ENCODE results near the gene TPST2. TPM values are rescaled to one million over a fixed set of nuclear protein-coding genes. Genes with fewer than 3 reads are reported as not detected.

The TPST2 gene
- total RNA-seq, 1 donor from 2014 or later: 30.0 TPM

DNA sequence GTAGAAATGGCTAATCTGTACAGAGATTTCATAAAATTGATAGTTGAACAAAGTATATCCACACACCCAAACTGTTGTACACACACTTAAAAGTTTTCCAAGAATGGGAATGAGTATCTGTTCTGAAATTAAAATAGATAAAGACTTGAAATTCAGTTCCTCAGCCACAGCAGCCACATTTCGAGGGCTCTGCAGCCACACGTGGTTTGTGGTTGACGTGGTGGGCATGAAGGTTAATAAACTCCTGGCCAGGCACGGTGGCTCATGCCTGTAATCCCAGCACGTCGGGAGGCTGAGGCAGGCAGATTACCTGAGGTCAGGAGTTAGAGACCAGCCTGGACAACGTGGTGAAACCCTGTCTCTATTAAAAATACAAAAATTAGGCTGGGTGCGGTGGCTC lies 24.0 kb downstream of the TPST2 start:
- H3K4me1 Mint-ChIP-seq: peaks cover 33% of the 10 kb centered on the region
- intact Hi-C loops (cut with micrococcal nuclease): no loop called here
- H3K27ac Mint-ChIP-seq: no peak overlapping the region
- no peaks in the 10 kb centered on the region for H3K27me3 Mint-ChIP-seq
- no peak overlapping the region for H3K4me3 Mint-ChIP-seq
- peaks cover 18% of the 10 kb centered on the region for H3K36me3 Mint-ChIP-seq (ENCODE audit: low read depth)
- H3K9me3 Mint-ChIP-seq: no peaks in the 10 kb centered on the region
- DNase-seq: no peak

- H3K27ac Mint-ChIP-seq: no peak overlapping the region
- intact Hi-C loops (cut with micrococcal nuclease): no loop called here
- no peaks in the 10 kb centered on the region for H3K27me3 Mint-ChIP-seq
- no peak overlapping the region for H3K4me3 Mint-ChIP-seq
- no peak for DNase-seq
- H3K4me1 Mint-ChIP-seq: peaks cover 29% of the 10 kb centered on the region
- H3K9me3 Mint-ChIP-seq: no peaks in the 10 kb centered on the region
- peaks cover 15% of the 10 kb centered on the region for H3K36me3 Mint-ChIP-seq (ENCODE audit: low read depth)
These were observed 24.8 kb downstream of the TPST2 start for GRCh38 chr22:26565181-26565580.

- DNase-seq: no peak
- no peaks in the 10 kb centered on the region for H3K27me3 Mint-ChIP-seq
- H3K36me3 Mint-ChIP-seq (ENCODE audit: low read depth): peaks cover 13% of the 10 kb centered on the region
- no peak overlapping the region for H3K27ac Mint-ChIP-seq
- H3K4me3 Mint-ChIP-seq: no peak overlapping the region
- intact Hi-C loops (cut with micrococcal nuclease): no loop called here
- no peaks in the 10 kb centered on the region for H3K9me3 Mint-ChIP-seq
- H3K4me1 Mint-ChIP-seq: peaks cover 29% of the 10 kb centered on the region
These were observed 25.3 kb downstream of the TPST2 start for GRCh38 chr22:26564672-26565071.

DNA sequence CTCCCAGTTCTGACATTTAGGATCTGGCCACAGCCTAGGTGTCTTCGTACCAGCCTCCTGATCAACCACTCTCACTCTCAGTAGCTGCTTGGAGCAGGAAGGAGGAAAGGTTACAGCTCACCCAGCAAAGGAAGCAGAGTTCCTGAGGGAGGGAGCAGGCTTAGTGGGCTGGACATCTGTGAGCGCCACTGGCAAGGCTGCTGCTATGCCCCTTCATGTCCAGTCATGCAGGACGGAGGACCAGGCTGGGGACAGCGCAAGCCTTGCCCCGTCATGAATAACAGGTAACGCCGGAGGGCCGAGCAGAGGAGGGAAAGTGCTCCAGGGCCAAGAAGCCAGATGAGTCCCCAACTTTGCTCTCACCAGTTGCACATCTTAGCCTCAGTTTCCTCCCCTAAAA lies 25.8 kb downstream of the TPST2 start:
- peaks cover 30% of the 10 kb centered on the region for H3K4me1 Mint-ChIP-seq

GRCh38 chr22:26563022-26563421 lies 26.9 kb downstream of the TPST2 start:
- H3K27me3 Mint-ChIP-seq: no peaks in the 10 kb centered on the region
- H3K4me3 Mint-ChIP-seq: no peak overlapping the region
- intact Hi-C loops (cut with micrococcal nuclease): no loop called here
- H3K27ac Mint-ChIP-seq: no peak overlapping the region
- peaks cover 27% of the 10 kb centered on the region for H3K4me1 Mint-ChIP-seq
- peaks cover 10% of the 10 kb centered on the region for H3K36me3 Mint-ChIP-seq (ENCODE audit: low read depth)
- DNase-seq: peak; percentile 66
- H3K9me3 Mint-ChIP-seq: no peaks in the 10 kb centered on the region

More for the DNA sequence above, 25.8 kb downstream of the TPST2 start:
- no peak for DNase-seq
- H3K9me3 Mint-ChIP-seq: no peaks in the 10 kb centered on the region
- no peaks in the 10 kb centered on the region for H3K27me3 Mint-ChIP-seq
- peak overlapping the region; percentile 34 for H3K27ac Mint-ChIP-seq
- peaks cover 13% of the 10 kb centered on the region for H3K36me3 Mint-ChIP-seq (ENCODE audit: low read depth)
- no peak overlapping the region for H3K4me3 Mint-ChIP-seq
- intact Hi-C loops (cut with micrococcal nuclease): no loop called here

- Mint-ChIP-seq H3K4me1 (peaks cover 25% of the 10 kb centered on the region), H3K36me3 (ENCODE audit: low read depth) (peaks cover 12% of the 10 kb centered on the region), H3K27ac (no peak overlapping the region), H3K27me3 (no peaks in the 10 kb centered on the region), H3K9me3 (no peaks in the 10 kb centered on the region), H3K4me3 (no peak overlapping the region)
- intact Hi-C loops (cut with micrococcal nuclease): no loop called here
- DNase-seq: no peak
These were observed 28.0 kb downstream of the TPST2 start for GRCh38 chr22:26561756-26562417.

GRCh38 chr22:26559961-26560575 lies 29.9 kb downstream of the TPST2 start:
- H3K36me3 Mint-ChIP-seq (ENCODE audit: low read depth): peaks cover 13% of the 10 kb centered on the region
- peaks cover 22% of the 10 kb centered on the region for H3K4me1 Mint-ChIP-seq
- H3K27ac Mint-ChIP-seq: no peak overlapping the region

GRCh38 chr22:26558248-26558895 lies 31.6 kb downstream of the TPST2 start:
- H3K27ac Mint-ChIP-seq: peak overlapping the region; percentile 6
- no peaks in the 10 kb centered on the region for H3K27me3 Mint-ChIP-seq
- intact Hi-C loops (cut with micrococcal nuclease): no loop called here
- no peak overlapping the region for H3K4me3 Mint-ChIP-seq
- no peaks in the 10 kb centered on the region for H3K9me3 Mint-ChIP-seq
- peaks cover 23% of the 10 kb centered on the region for H3K4me1 Mint-ChIP-seq
- DNase-seq: no peak
- peaks cover 9% of the 10 kb centered on the region for H3K36me3 Mint-ChIP-seq (ENCODE audit: low read depth)

More at GRCh38 chr22:26559961-26560575, 29.9 kb downstream of the TPST2 start:
- no peak overlapping the region for H3K4me3 Mint-ChIP-seq
- no peaks in the 10 kb centered on the region for H3K9me3 Mint-ChIP-seq
- DNase-seq: no peak
- no peaks in the 10 kb centered on the region for H3K27me3 Mint-ChIP-seq
- intact Hi-C loops (cut with micrococcal nuclease): no loop called here

DNA sequence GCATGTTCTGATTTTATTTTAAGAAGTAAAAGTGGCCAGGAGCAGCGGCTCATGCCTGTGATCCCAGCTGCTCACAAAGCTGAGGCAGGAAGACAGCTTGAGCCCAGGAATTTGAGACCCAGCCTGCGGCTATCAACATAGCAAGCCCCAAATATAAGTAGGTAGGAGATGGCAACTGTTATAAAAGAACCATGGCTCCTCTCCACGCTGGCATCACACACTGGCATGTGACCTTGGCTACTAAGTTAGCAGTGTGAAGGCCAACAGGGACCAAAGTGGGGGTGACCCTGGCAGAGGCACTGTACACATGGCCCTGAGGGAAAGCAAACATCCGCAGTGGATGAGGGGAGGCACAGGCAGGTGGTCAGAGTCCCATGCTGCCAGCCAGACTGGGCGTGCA lies 33.0 kb downstream of the TPST2 start:
- Mint-ChIP-seq H3K27me3 (no peaks in the 10 kb centered on the region), H3K27ac (no peak overlapping the region), H3K4me3 (no peak overlapping the region), H3K9me3 (no peaks in the 10 kb centered on the region), H3K4me1 (peaks cover 23% of the 10 kb centered on the region), H3K36me3 (ENCODE audit: low read depth) (peaks cover 9% of the 10 kb centered on the region)
- DNase-seq: no peak
- intact Hi-C loops (cut with micrococcal nuclease): no loop called here

- DNase-seq: no peak
- Mint-ChIP-seq H3K4me1 (peaks cover 23% of the 10 kb centered on the region), H3K4me3 (no peak overlapping the region), H3K36me3 (ENCODE audit: low read depth) (peaks cover 9% of the 10 kb centered on the region), H3K27me3 (no peaks in the 10 kb centered on the region), H3K27ac (no peak overlapping the region), H3K9me3 (no peaks in the 10 kb centered on the region)
- intact Hi-C loops (cut with micrococcal nuclease): no loop called here
These were observed 34.5 kb downstream of the TPST2 start for GRCh38 chr22:26555478-26555877.

- H3K27me3 Mint-ChIP-seq: no peaks in the 10 kb centered on the region
- intact Hi-C loops (cut with micrococcal nuclease): no loop called here
- no peak overlapping the region for H3K4me3 Mint-ChIP-seq
- DNase-seq: no peak
- no peak overlapping the region for H3K27ac Mint-ChIP-seq
- H3K9me3 Mint-ChIP-seq: no peaks in the 10 kb centered on the region
- H3K4me1 Mint-ChIP-seq: peaks cover 24% of the 10 kb centered on the region
- peaks cover 12% of the 10 kb centered on the region for H3K36me3 Mint-ChIP-seq (ENCODE audit: low read depth)
These were observed 35.0 kb downstream of the TPST2 start for GRCh38 chr22:26554956-26555355.

DNA sequence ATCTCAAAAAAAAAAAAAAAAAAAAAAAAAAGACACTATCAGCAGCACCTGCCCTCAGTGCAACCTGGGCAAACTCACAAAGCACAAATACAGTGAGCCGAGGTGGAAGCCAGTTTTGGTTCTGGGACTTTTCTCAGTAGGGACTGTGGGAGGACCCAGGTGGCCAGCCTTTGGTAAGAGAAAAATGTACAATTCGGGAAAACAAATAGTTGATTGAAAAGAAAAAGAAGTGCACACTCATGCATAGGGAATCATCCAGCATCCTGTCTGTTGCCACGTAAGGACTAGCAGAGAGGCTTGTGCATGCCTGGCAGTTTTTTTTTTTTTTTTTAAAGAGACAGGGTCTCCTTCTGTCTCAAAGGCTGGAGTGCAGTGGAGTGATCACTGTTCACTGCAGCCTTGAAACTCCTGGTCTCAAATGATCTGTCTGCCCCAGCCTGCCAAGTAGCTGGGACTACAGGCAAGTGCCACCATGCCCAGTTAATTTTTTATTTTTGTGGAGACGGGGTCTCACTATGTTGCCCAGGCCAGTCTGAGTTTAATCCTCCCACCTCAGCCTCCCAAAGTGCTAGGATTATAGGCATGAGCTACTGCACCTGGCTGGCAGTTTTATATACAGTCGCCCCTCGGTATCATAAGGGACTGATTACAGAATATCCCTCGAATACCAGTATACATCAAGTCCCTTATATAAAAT lies 36.7 kb downstream of the TPST2 start:
- Mint-ChIP-seq H3K27ac (peak overlapping the region; percentile 41), H3K36me3 (ENCODE audit: low read depth) (peaks cover 14% of the 10 kb centered on the region), H3K4me1 (peaks cover 19% of the 10 kb centered on the region), H3K27me3 (no peaks in the 10 kb centered on the region), H3K9me3 (no peaks in the 10 kb centered on the region), H3K4me3 (no peak overlapping the region)
- no peak for DNase-seq
- intact Hi-C loops (cut with micrococcal nuclease): no loop called here

DNA sequence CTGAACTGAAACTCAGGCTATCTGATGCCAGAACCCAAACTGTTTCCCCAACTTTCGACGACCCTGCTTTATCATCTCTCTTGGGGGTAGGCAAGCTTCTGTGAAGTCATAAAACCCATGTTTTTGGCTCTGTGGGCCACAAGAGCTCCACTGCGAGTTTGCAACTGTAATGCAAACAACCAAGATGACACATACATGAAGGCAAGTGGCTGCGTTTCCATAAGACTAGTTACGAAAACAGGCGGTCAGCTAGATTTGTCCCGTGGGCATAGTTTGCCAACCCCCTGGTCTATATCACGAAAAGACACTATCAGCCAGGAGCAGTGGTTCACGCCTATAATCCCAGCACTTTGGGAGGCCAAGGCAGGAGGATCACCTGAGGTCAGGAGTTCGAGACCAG lies 37.5 kb downstream of the TPST2 start:
- DNase-seq: no peak
- Mint-ChIP-seq H3K9me3 (no peaks in the 10 kb centered on the region), H3K27me3 (no peaks in the 10 kb centered on the region), H3K27ac (no peak overlapping the region), H3K4me3 (no peak overlapping the region), H3K4me1 (peaks cover 24% of the 10 kb centered on the region), H3K36me3 (ENCODE audit: low read depth) (peaks cover 20% of the 10 kb centered on the region)
- intact Hi-C loops (cut with micrococcal nuclease): no loop called here

GRCh38 chr22:26551568-26551967 lies 38.4 kb downstream of the TPST2 start:
- Mint-ChIP-seq H3K4me3 (no peak overlapping the region), H3K27me3 (no peaks in the 10 kb centered on the region), H3K4me1 (peaks cover 33% of the 10 kb centered on the region), H3K9me3 (no peaks in the 10 kb centered on the region), H3K36me3 (ENCODE audit: low read depth) (peaks cover 22% of the 10 kb centered on the region), H3K27ac (no peak overlapping the region)
- intact Hi-C loops (cut with micrococcal nuclease): no loop called here
- no peak for DNase-seq

All from activated CD4-positive, alpha-beta T cell treated with anti-CD3 and anti-CD28 coated beads, Interleukin-2, amount 10 ng/mL, durations not matched to agents 24 days and 14 days (primary cell).